GM21723 (cell line): ENCODE results near the gene HPS4.
"Not testable (repeated sequence)": the region's sequence is repeated elsewhere in the genome, so short reads cannot be mapped to it uniquely, and the experiment has no call there.

Experiments used
- ATAC-seq: cut with Tn5 transposase; IDR thresholded peaks from one replicate; pipeline ENCODE4 v1.9.1; 2021; ENCODE audit warnings: mild to moderate bottlenecking, moderate library complexity; ENCODE audit not compliant: unreplicated experiment

The HPS4 gene

DNA sequence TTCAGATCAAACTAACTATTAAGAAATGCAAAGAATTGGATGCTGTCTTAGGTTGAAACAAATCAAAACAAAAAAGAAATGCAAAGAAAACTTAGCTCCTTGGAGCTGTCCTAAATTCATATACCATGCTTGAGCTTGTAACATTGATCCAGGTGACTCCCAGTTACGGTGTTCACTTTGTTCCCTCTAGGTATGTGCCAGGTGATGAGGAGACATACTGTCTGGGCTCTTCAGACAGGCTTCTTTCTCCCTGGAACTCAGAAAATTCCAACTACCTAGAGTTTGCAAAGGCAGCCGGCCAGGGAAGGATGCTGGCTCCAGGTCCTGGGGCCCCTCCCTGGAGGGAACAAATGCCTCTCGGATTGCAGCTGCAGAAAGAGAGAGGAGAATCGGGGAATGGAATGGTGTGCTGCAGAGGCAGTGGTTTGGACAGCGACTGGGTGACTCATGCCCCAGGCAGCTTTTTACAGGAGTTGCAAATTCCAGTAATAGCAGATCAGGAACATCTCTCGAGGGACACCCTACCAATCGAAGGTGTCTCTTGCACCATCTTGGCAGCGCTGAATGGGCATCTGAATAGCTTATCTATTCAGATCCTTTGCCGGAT lies 66.8 kb downstream of the HPS4 start:
- no peak for ATAC-seq

DNA sequence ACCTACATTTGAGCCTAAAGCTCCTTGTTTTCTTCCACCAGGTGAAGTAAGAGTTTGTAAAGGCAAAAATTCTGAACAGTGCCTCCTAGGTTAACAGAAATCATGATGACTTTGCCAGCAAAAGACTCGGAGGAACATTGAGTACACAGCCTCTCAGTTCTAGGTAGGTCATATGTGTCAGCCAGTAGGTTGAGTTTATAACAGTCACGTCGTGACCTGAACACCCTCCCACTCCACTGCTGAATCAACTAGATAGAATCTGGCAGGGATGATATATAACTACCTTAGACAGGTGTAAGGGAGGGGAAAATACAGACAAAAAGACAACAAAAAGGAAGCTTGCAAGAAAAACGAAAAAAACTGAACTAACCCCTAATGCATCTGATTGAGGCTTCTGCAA lies 67.3 kb downstream of the HPS4 start:
- no peak for ATAC-seq

DNA sequence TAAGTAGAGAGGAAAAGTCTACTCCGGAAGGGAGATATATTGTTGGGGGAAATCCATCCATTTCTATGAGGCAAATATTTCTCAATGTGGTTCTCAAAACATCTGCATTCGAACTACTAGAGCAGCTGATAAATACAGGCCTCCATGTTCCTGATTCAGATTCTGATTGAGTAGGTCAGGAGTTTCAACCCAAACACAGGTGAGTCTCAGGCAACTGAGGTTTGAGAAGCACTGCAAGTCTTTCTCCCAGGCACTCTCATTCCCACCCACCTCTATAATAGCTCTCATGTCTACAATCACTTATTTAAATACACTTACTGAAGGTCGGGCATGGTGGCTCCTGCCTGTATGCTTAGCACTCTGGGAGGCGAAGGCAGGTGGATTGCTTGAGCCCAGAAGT lies 69.2 kb downstream of the HPS4 start:
- ATAC-seq, result no peak

DNA sequence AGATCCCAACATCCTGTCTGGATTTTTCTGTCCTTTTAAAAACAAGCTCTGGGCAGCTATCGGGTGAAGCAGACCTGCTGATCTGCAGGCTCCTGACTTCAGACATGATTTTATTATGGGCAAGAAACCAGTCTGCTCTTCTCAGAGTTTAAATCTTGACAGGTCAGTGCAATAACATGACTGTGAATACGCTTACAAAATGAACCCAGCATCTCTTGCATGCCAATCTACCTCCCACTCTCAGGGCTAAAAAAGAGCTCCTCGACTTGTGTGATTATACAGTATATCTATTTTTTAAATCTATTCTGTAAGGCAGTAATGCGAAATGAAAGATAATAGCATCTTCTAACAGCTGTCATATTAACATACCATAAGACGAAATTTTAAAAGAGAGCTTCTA lies 73.2 kb downstream of the HPS4 start:
- ATAC-seq, result no peak

DNA sequence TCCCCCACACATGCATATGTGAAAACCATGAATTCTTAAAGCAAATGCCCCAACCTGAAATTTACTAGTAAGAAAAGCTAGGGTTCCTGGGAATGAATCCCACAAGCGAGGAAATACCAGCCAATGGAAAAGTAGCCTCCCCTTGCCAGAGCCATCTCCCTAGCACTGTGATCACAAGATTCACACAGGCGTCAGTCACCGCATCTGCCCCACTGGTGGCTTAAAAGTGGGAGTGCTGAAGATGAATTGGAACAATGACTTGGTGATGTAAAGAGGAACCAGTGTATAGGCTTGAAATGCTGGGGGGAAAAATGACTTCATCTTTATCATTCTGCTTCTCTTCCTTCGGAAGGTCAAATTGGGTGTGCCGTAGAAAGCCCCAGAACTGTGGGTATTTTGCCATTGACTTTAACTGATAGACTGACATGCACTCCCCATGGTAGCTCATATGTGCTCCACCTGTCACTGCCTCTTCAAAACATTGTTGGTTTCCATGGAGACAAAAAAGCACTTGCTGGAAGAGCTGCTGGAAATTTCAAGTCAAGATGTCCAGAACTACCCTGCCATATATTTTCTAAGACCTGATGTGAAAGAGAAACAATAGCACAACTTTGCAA lies 73.8 kb downstream of the HPS4 start:
- ATAC-seq, result no peak

DNA sequence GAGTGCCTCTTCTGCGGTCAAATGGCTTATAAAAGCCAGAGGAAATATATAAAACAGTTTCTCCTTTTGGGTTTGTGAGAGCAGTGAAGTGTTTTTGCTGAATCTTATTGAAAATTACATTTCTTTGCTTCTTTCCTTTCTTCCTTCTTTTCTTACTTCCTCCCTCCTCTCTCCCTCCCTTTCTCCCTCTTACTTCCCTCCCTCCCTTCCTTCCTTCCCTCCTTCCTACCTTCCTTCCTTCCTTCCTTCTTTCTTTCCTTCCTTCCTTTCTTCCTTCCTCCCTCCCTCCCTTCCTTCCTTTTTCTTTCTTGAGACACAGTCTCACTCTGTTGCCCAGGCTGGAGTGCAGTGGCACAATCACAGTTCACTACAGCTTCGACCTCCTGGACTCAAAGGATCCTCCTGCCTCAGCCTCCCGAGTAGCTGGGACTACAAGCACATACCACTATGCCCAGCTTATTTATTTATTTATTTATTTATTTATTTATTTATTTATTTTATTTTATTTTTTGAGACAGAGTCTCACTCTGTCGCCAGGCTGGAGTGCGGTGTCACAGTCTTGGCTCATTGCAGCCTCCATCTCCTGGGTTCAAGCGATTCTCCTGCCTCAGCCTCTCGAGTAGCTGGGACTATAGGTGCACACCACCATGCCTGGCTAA lies 74.9 kb downstream of the HPS4 start:
- ATAC-seq, result not testable (repeated sequence)

DNA sequence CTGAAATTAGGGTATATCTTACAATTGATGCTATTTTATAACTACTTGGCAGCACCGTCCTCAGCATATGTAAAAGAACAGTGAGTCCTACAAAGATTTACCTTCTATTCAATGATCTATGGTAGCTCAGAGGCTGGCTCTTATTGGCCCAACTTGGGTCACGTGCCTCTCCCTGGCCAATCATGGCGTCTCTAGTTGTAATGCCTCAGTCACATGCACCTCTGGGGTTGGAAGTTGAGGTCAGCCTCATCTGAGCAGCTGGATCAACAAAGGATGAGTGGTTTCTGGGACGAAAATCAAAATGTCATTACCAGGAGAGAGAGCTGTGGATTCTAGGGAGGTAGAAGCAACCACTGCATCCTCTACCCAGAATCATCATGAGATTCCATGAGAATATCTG lies 77.5 kb downstream of the HPS4 start:
- ATAC-seq, result no peak

DNA sequence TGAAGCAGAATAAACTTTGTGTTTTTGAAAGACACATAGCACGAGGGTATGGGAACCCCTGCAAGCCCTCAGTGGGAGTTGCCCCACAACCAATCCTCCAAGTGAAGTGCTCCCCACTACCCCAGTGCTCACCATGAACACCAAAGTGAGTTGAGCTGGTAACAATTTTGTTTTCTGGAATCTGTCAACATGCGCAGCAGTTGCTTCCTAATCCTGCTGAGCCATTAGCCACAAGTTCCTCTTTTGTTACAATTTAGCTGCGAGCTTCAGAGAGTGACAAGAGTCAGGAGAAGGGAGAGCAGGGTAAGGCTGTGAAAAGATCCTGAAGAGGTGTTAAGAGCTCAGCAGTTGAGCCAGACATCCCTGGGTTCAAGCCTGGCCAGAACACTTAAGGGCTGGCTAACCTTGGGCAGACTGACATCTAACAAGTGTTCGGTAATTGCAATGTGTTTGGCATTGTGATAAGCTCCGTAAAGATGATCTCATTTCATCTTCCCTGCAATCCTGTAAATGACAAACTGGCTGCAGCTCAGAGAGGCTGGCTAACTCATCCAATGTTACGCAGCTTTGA lies 78.6 kb downstream of the HPS4 start:
- ATAC-seq, result no peak

DNA sequence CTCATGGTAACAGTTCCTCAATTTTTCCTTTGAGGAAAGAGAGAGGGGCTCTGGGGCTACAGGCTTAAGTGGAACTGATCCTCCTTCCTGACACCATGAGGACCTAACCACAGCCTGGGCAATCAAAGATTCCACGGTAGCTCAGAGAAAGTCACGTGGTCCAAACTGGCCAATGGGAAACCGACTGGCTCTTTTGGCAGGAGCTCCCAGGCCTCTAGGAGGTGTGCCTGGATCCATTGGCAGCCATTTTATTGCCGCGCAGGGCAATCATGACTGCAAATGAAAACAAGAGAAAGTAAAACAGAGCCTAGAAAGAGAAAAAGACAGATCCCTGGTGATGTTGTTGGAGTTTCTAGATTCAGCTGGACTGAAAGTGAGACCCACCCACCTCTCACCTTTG lies 81.9 kb downstream of the HPS4 start:
- ATAC-seq, result no peak
